T-cell (primary cell): ENCODE results near the gene MROH2B. TPM values are rescaled to one million over a fixed set of nuclear protein-coding genes. Genes with fewer than 3 reads are reported as not detected.

Experiments used
- ATAC-seq, 4 experiments: fragments of 200-7000 bp in 3 of 4; fragments of 150-1000 bp in 1 of 4; cut with Tn5 transposase; replicated peaks in 1 of 4; 1 replicate in 3 of 4; 2 replicates in 1 of 4; pipeline ENCODE4 v1.10.0; 2021; ENCODE audit warnings: moderate library complexity in 3 of 4, mild to moderate bottlenecking in 2 of 4, moderate number of reproducible peaks in 1 of 4
- CTCF ChIA-PET, 2 donors: fragments of 300-600 bp; sonication (Branson Sonifier 250); formaldehyde crosslinking; loops; one replicate each; lab custom pipeline; 2022; ENCODE audit warnings: antibody characterized with exemption in 2 of 2; lab: Charles Lee
- POLR2A ChIA-PET, 2 donors: fragments of 300-600 bp; sonication (Branson Sonifier 250); formaldehyde crosslinking; loops; one replicate each; lab custom pipeline; 2022; ENCODE audit warnings: antibody characterized with exemption in 2 of 2; lab: Charles Lee
- DNase-seq, 35 experiments: peaks; one replicate each; pipeline versions ENCODE4 v3.0.0 to v3.0.0-alpha.2; 2013 to 2023
- H3K27ac ChIP-seq: one replicate; pipeline ENCODE4 v1.5.1; 2013; ENCODE audit warnings: low read length
- H3K27me3 ChIP-seq, 2 experiments: replicated peaks in 1 of 2; 1 replicate in 1 of 2; 2 replicates in 1 of 2; pipeline versions ENCODE4 v1.6.1 to v1.7.0; 2013; ENCODE audit warnings: low read length in 1 of 2, mixed read lengths in 1 of 2; ENCODE audit not compliant: control insufficient read depth in 2 of 2, insufficient read depth in 2 of 2; ENCODE audit errors: extremely low read depth in 1 of 2
- H3K36me3 ChIP-seq, 2 donors: 1 replicate in 1 of 2; 2 replicates in 1 of 2; pipeline versions ENCODE4 v1.6.1 to v1.7.0; 2013; ENCODE audit warnings: low read length in 1 of 2; ENCODE audit not compliant: control insufficient read depth in 2 of 2, insufficient read depth in 1 of 2; ENCODE audit errors: extremely low read depth in 1 of 2
- H3K4me1 ChIP-seq, 2 experiments: 1 replicate in 1 of 2; 2 replicates in 1 of 2; pipeline versions ENCODE4 v1.6.1 to v1.7.0; 2013; ENCODE audit warnings: low read length in 2 of 2, mixed read lengths in 1 of 2; ENCODE audit not compliant: insufficient read depth in 2 of 2, control insufficient read depth in 1 of 2; ENCODE audit errors: extremely low read depth in 1 of 2
- H3K4me3 ChIP-seq, 2 donors: 1 replicate in 1 of 2; 2 replicates in 1 of 2; pipeline versions ENCODE4 v1.5.1 to v1.7.0; 2013; ENCODE audit warnings: mild to moderate bottlenecking in 2 of 2, low read length in 1 of 2, moderate library complexity in 1 of 2; ENCODE audit not compliant: control insufficient read depth in 1 of 2; ENCODE audit errors: extremely low read depth in 1 of 2
- H3K9me3 ChIP-seq: 2 replicates; pipeline ENCODE4 v1.7.0; 2013
- H3K27ac Mint-ChIP-seq, 2 donors: one replicate each; pipeline ENCODE4 v1.8.0; 2020 to 2021; ENCODE audit warnings: mild to moderate bottlenecking in 2 of 2, mixed read lengths in 2 of 2
- H3K27me3 Mint-ChIP-seq, 2 donors: one replicate each; pipeline ENCODE4 v1.8.0; 2021 to 2022; ENCODE audit warnings: mixed read lengths in 2 of 2
- H3K36me3 Mint-ChIP-seq: one replicate; pipeline ENCODE4 v1.8.0; 2021; ENCODE audit warnings: mixed read lengths
- H3K4me1 Mint-ChIP-seq, 3 donors: one replicate each; pipeline ENCODE4 v1.8.0; 2020 to 2022; ENCODE audit warnings: mixed read lengths in 3 of 3, mild to moderate bottlenecking in 1 of 3
- H3K4me3 Mint-ChIP-seq, 3 donors: one replicate each; pipeline ENCODE4 v1.8.0; 2020 to 2022; ENCODE audit warnings: mild to moderate bottlenecking in 3 of 3, mixed read lengths in 3 of 3, moderate library complexity in 3 of 3
- H3K9me3 Mint-ChIP-seq, 3 donors: one replicate each; pipeline ENCODE4 v1.8.0; 2020 to 2022; ENCODE audit warnings: mixed read lengths in 3 of 3
- WGBS: methylation state at CpG from one replicate; pipeline ENCODE4 v1.1.5; 2013; ENCODE audit warnings: missing lambda C conversion rate; ENCODE audit not compliant: insufficient coverage; 5-methylcytosine and 5-hydroxymethylcytosine counted together
- total RNA-seq, 35 experiments: library from RNA in 6 of 35; stranded (reverse) in 6 of 35; fragments of 120-200 nt in 1 of 35; gene quantifications; one replicate each; pipeline versions ENCODE4 v1.2.1 to v1.2.4 and lab custom pipeline; 2013 to 2026

The MROH2B gene
- total RNA-seq, 5 donors from 2014 or later (not counting 1 experiment from before 2014, with no cell fraction given): not detected

DNA sequence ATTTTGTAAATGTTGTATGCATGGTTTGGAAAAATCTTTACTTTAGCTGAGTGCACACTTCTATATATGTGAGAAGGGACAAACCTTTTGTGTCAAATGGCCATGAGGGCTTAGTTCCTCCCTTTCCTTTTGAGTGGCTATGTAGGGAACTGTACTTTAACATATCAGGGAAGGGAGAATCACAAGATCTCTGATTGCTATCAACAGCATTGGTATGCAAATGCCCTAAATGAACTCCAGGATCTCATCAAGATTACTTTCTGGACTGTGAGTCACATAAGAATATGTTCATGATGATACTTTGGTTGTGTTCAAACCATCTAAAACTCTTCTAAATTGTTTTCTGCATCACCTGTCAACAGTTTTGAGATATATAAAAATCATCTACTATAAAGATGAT is 31.2 kb upstream of the MROH2B start:
- no peaks in the 10 kb centered on the region for H3K4me1 Mint-ChIP-seq
- H3K9me3 Mint-ChIP-seq: no peaks in the 10 kb centered on the region
- no peak overlapping the region for H3K4me3 Mint-ChIP-seq
- ATAC-seq (no peak), DNase-seq (no peak)
- Histone ChIP-seq H3K36me3 (no peaks in the 10 kb centered on the region), H3K4me3 (no peak overlapping the region), H3K27ac (no peak overlapping the region), H3K27me3 (no peaks in the 10 kb centered on the region), H3K4me1 (no peaks in the 10 kb centered on the region), H3K9me3 (no peaks in the 10 kb centered on the region)
- POLR2A ChIA-PET: no interaction called here
- H3K27ac Mint-ChIP-seq: no peak overlapping the region
- CTCF ChIA-PET: no interaction called here
- H3K36me3 Mint-ChIP-seq: no peaks in the 10 kb centered on the region
- no peaks in the 10 kb centered on the region for H3K27me3 Mint-ChIP-seq

DNA sequence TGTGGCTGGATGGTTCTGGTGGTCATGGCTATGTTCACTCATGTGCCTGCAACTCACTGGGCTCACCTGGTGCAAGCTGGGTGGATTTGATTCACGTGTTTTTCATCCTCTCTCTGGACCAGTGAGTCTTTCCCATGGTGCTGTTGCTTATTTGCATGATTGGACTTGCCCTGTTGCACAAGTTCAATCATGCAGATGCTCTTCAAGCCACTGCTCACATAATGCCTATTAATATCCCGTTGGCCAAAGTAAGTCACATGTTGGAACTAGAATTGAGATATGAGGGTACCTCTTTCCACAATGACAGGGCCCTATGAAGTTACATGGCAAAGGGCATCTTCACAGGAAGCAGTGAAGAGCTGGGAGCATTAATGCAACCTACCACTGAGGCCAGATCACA is 26.5 kb upstream of the MROH2B start:
- Histone ChIP-seq H3K36me3 (no peaks in the 10 kb centered on the region), H3K4me1 (no peaks in the 10 kb centered on the region), H3K27me3 (no peaks in the 10 kb centered on the region), H3K27ac (no peak overlapping the region), H3K9me3 (no peaks in the 10 kb centered on the region), H3K4me3 (no peak overlapping the region)
- WGBS: 13% methylated on average over 1 of the region's 2 CpGs
- Mint-ChIP-seq H3K27ac (no peak overlapping the region), H3K4me3 (no peak overlapping the region), H3K27me3 (no peaks in the 10 kb centered on the region), H3K4me1 (no peaks in the 10 kb centered on the region), H3K9me3 (no peaks in the 10 kb centered on the region), H3K36me3 (no peaks in the 10 kb centered on the region)
- ChIA-PET CTCF (no interaction called here), POLR2A (no interaction called here)
- DNase-seq: no peak
- no peak for ATAC-seq

DNA sequence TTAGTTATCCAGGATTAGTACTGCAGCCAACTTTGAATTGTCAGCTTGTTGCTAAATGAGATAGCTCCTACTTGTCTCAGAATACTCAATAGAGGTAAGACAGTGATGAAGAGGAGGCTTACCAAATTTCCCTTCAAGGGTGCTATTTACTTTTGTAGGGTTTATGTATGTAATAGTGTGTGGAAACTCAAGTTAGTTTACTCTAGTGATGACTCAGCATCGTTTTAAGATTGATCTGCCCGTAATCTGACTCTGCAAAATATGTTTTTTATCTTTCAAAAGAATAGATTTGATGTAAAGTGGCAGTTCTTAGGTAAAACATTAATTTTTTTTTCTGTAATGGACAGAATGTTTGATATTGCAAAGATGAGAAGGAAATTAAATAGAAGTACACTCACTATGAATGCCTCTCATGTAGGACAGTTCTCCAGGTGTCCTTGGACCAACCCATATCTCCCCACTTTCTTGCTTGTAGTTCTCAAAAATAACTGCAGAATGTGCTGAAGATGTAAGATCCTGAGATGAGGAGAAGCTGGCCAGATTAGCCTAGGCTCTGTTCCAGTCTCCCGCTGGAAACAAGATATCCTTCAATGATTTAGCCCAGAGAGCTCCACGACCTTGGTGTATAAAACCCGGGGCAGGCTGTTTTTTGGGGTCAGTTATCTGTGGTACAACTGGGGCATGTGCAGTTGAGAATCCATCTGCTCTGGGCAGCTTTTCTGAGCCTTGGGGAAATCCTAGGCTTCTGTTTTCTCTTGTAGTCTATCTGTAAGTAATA is 24.4 kb upstream of the MROH2B start:
- Mint-ChIP-seq H3K9me3 (peaks cover 0 to 6% (median 2%) of the 10 kb centered on the region in 3 donors), H3K36me3 (no peaks in the 10 kb centered on the region), H3K27ac (no peak overlapping the region), H3K4me1 (no peaks in the 10 kb centered on the region), H3K27me3 (no peaks in the 10 kb centered on the region), H3K4me3 (no peak overlapping the region)
- no peaks in the 10 kb centered on the region for H3K36me3 ChIP-seq
- H3K27me3 ChIP-seq: peaks cover 0 to 4% of the 10 kb centered on the region in 2 experiments
- WGBS: 66% methylated on average over 5 of the region's 5 CpGs
- no peaks in the 10 kb centered on the region for H3K4me1 ChIP-seq
- DNase-seq (no peak), ATAC-seq (no peak)
- no peak overlapping the region for H3K4me3 ChIP-seq
- H3K27ac ChIP-seq: no peak overlapping the region
- H3K9me3 ChIP-seq: no peaks in the 10 kb centered on the region
- ChIA-PET POLR2A (no interaction called here), CTCF (no interaction called here)

GRCh38 chr5:41094871-41095270 is 23.7 kb upstream of the MROH2B start:
- peaks cover 0 to 6% (median 4%) of the 10 kb centered on the region in 3 donors for H3K9me3 Mint-ChIP-seq
- Histone ChIP-seq H3K4me1 (no peaks in the 10 kb centered on the region), H3K4me3 (no peak overlapping the region), H3K9me3 (no peaks in the 10 kb centered on the region), H3K27ac (no peak overlapping the region), H3K36me3 (no peaks in the 10 kb centered on the region), H3K27me3 (peaks cover 0 to 4% of the 10 kb centered on the region in 2 experiments)
- POLR2A ChIA-PET: no interaction called here
- whole genome bisulfite sequencing: 33% methylated on average over 1 of the region's 2 CpGs
- DNase-seq (no peak), ATAC-seq (no peak)
- CTCF ChIA-PET: no interaction called here
- H3K27ac Mint-ChIP-seq: no peak overlapping the region
- no peak overlapping the region for H3K4me3 Mint-ChIP-seq
- H3K36me3 Mint-ChIP-seq: no peaks in the 10 kb centered on the region
- no peaks in the 10 kb centered on the region for H3K27me3 Mint-ChIP-seq
- no peaks in the 10 kb centered on the region for H3K4me1 Mint-ChIP-seq

DNA sequence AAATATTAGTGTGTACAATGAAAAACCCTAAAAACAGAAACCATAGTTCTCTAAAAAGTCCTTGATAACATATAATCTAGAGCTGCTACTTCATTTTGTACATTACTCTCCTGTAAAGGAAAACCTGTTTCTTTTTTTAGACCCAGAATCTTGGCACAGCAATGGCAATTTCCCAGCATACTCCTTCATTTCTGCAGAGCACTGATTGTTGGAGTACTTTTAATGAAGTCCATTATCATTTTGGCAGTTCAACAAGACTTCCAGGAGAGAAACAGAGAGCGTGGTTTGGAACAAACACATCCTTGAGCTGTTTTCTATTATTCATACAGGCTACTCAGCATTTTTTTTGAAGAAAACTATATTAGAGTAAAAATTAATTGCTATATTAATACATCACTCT is 22.7 kb upstream of the MROH2B start:
- no CpG with 5 or more reads among the region's 1 CpG for WGBS
- no peak overlapping the region for H3K27ac Mint-ChIP-seq
- no peak for ATAC-seq
- peaks cover 0 to 6% (median 4%) of the 10 kb centered on the region in 3 donors for H3K9me3 Mint-ChIP-seq
- H3K9me3 ChIP-seq: no peaks in the 10 kb centered on the region
- H3K27me3 ChIP-seq: peaks cover 0 to 4% of the 10 kb centered on the region in 2 experiments
- H3K36me3 Mint-ChIP-seq: no peaks in the 10 kb centered on the region
- DNase-seq: no peak
- H3K4me3 ChIP-seq: no peak overlapping the region
- ChIA-PET POLR2A (no interaction called here), CTCF (no interaction called here)
- H3K36me3 ChIP-seq: no peaks in the 10 kb centered on the region
- no peaks in the 10 kb centered on the region for H3K27me3 Mint-ChIP-seq
- H3K4me1 ChIP-seq: no peaks in the 10 kb centered on the region
- H3K4me3 Mint-ChIP-seq: no peak overlapping the region
- H3K4me1 Mint-ChIP-seq: no peaks in the 10 kb centered on the region
- H3K27ac ChIP-seq: no peak overlapping the region

DNA sequence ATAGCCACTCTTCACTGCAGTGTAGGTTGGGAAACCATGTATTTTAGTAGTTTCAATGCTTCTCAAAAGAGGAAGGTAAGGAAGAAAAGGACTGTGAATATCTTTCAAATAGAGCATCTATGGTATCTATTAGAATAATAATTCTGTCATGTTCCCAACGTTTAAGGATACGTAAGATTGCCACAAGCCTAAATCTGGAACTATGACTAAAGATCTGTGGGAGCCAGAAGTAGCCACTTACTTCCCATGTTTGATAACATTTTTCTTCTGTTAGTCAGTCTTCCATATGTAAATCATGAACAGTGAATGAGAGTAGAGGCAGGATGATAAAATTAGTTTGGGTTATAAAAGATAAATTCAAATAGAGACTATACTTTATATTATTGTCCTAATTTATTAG is 16.3 kb upstream of the MROH2B start:
- Mint-ChIP-seq H3K4me3 (no peak overlapping the region), H3K27ac (no peak overlapping the region), H3K36me3 (no peaks in the 10 kb centered on the region), H3K27me3 (peaks cover 0 to 5% of the 10 kb centered on the region in 2 donors), H3K9me3 (peaks cover 0 to 12% (median 10%) of the 10 kb centered on the region in 3 donors), H3K4me1 (no peaks in the 10 kb centered on the region)
- no peaks in the 10 kb centered on the region for H3K36me3 ChIP-seq
- peaks cover 0 to 4% of the 10 kb centered on the region in 2 experiments for H3K27me3 ChIP-seq
- no CpG with 5 or more reads among the region's 2 CpGs for WGBS
- H3K4me1 ChIP-seq: no peaks in the 10 kb centered on the region
- no peaks in the 10 kb centered on the region for H3K9me3 ChIP-seq
- H3K27ac ChIP-seq: no peak overlapping the region
- DNase-seq: no peak
- ChIA-PET CTCF (no interaction called here), POLR2A (no interaction called here)
- no peak for ATAC-seq
- no peak overlapping the region for H3K4me3 ChIP-seq
